CD8-positive, alpha-beta memory T cell (primary cell): Measurements from ENCODE around the gene ALG10B. TPM values are rescaled to one million over a fixed set of nuclear protein-coding genes. Genes with fewer than 3 reads are reported as not detected.
"Not testable (repeated sequence)": the region's sequence is repeated elsewhere in the genome, so short reads cannot be mapped to it uniquely, and the experiment has no call there.

ENCODE experiments used
- CTCF ChIA-PET: fragments of 350-600 bp; sonication (Branson Sonifier 250); formaldehyde crosslinking; loops from one replicate; lab custom pipeline; 2021; ENCODE audit warnings: antibody characterized with exemption; lab: Charles Lee
- POLR2A ChIA-PET: fragments of 350-600 bp; sonication (Branson Sonifier 250); formaldehyde crosslinking; loops from one replicate; lab custom pipeline; 2021; ENCODE audit warnings: antibody characterized with exemption; lab: Charles Lee
- DNase-seq, 5 donors: peaks; one replicate each; pipeline versions ENCODE4 v3.0.0 to v3.0.0-alpha.2; 2020 to 2022; ENCODE audit warnings: mixed read lengths in 1 of 5
- H3K27ac ChIP-seq: one replicate; pipeline ENCODE4 v1.7.0; 2013; ENCODE audit warnings: low read depth, mild to moderate bottlenecking, low read length, moderate library complexity
- H3K27me3 ChIP-seq: 2 replicates; pipeline ENCODE4 v1.7.0; 2013; ENCODE audit warnings: low read length, mild to moderate bottlenecking; ENCODE audit not compliant: insufficient read depth, poor library complexity, severe bottlenecking
- H3K36me3 ChIP-seq: 2 replicates; pipeline ENCODE4 v1.7.0; 2013; ENCODE audit warnings: mild to moderate bottlenecking, low read length, moderate library complexity; ENCODE audit not compliant: insufficient read depth
- H3K4me1 ChIP-seq: 2 replicates; pipeline ENCODE4 v1.7.0; 2013; ENCODE audit warnings: mild to moderate bottlenecking, low read length, moderate library complexity; ENCODE audit not compliant: insufficient read depth
- H3K4me3 ChIP-seq: 2 replicates; pipeline ENCODE4 v1.7.0; 2013; ENCODE audit warnings: mild to moderate bottlenecking, low read length
- H3K9me3 ChIP-seq: 2 replicates; pipeline ENCODE4 v1.7.0; 2013; ENCODE audit warnings: mild to moderate bottlenecking, low read length
- H3K27ac Mint-ChIP-seq, 8 donors: one replicate each; pipeline ENCODE4 v1.8.0; 2020 to 2021; ENCODE audit warnings: mixed read lengths in 8 of 8, mild to moderate bottlenecking in 6 of 8, inconsistent platforms in 3 of 8, moderate library complexity in 3 of 8
- H3K27me3 Mint-ChIP-seq, 2 donors: one replicate each; pipeline ENCODE4 v1.8.0; 2020 to 2021; ENCODE audit warnings: mixed read lengths in 2 of 2, mild to moderate bottlenecking in 1 of 2, moderate library complexity in 1 of 2
- H3K36me3 Mint-ChIP-seq, 3 donors: one replicate each; pipeline ENCODE4 v1.8.0; 2020 to 2021; ENCODE audit warnings: mixed read lengths in 3 of 3, inconsistent platforms in 1 of 3, mild to moderate bottlenecking in 1 of 3
- H3K4me1 Mint-ChIP-seq, 3 donors: one replicate each; pipeline ENCODE4 v1.8.0; 2020 to 2021; ENCODE audit warnings: mixed read lengths in 3 of 3, inconsistent platforms in 1 of 3, mild to moderate bottlenecking in 1 of 3
- H3K4me3 Mint-ChIP-seq, 7 donors: one replicate each; pipeline ENCODE4 v1.8.0; 2020 to 2021; ENCODE audit warnings: mixed read lengths in 7 of 7, mild to moderate bottlenecking in 6 of 7, moderate library complexity in 4 of 7, inconsistent platforms in 2 of 7
- H3K9me3 Mint-ChIP-seq, 5 donors: one replicate each; pipeline ENCODE4 v1.8.0; 2020 to 2022; ENCODE audit warnings: mixed read lengths in 5 of 5, mild to moderate bottlenecking in 3 of 5, moderate library complexity in 2 of 5, inconsistent platforms in 1 of 5
- polyA plus RNA-seq: library from polyadenylated mRNA; unstranded; fragments of 300-500 nt; fragmentation: Illumina TruSeq; gene quantifications from one replicate; pipeline ENCODE4 v1.2.3, GENCODE V29; 2021
- total RNA-seq, 2 experiments: library from RNA; stranded (reverse); gene quantifications; one replicate each; pipeline ENCODE4 v1.2.3, GENCODE V29; 2021

The ALG10B gene
- total and polyA plus RNA-seq, 3 experiments from 2014 or later = 1.0 to 10.1 (median 9.1) TPM

- H3K36me3 ChIP-seq, H3K27me3 ChIP-seq, H3K4me1 Mint-ChIP-seq, H3K4me3 Mint-ChIP-seq, H3K4me1 ChIP-seq, H3K4me3 ChIP-seq, H3K27me3 Mint-ChIP-seq, H3K9me3 ChIP-seq, H3K27ac ChIP-seq, H3K36me3 Mint-ChIP-seq, H3K27ac Mint-ChIP-seq, DNase-seq, CTCF ChIA-PET, H3K9me3 Mint-ChIP-seq, POLR2A ChIA-PET: not testable (repeated sequence)
Measured at GRCh38 chr12:38343256-38343655, 26.7 kb downstream of the ALG10B start.

- H3K4me3 Mint-ChIP-seq, H3K27me3 Mint-ChIP-seq, H3K9me3 Mint-ChIP-seq, POLR2A ChIA-PET, H3K4me1 Mint-ChIP-seq, H3K4me3 ChIP-seq, H3K9me3 ChIP-seq, H3K27ac Mint-ChIP-seq, CTCF ChIA-PET, H3K27me3 ChIP-seq, H3K36me3 Mint-ChIP-seq, H3K4me1 ChIP-seq, H3K27ac ChIP-seq, DNase-seq, H3K36me3 ChIP-seq: not testable (repeated sequence)
Measured at GRCh38 chr12:38343916-38344315, 27.3 kb downstream of the ALG10B start.

- Histone ChIP-seq H3K4me3 (no peak overlapping the region), H3K27me3 (no peaks in the 10 kb centered on the region), H3K4me1 (no peaks in the 10 kb centered on the region), H3K27ac (no peak overlapping the region), H3K36me3 (no peaks in the 10 kb centered on the region), H3K9me3 (no peaks in the 10 kb centered on the region)
- DNase-seq = no peak
- H3K36me3 Mint-ChIP-seq = peaks cover 0 to 5% (median 0%) of the 10 kb centered on the region in 3 donors
- ChIA-PET POLR2A (no interaction called here), CTCF (no interaction called here)
- peak overlapping the region in 5 of 8 donors; percentile 1 to 79 (median 17) for H3K27ac Mint-ChIP-seq
- H3K27me3 Mint-ChIP-seq = peaks cover 0 to 8% of the 10 kb centered on the region in 2 donors
- peaks cover 9 to 14% (median 11%) of the 10 kb centered on the region in 3 donors for H3K4me1 Mint-ChIP-seq
- H3K4me3 Mint-ChIP-seq = peak overlapping the region in 5 of 7 donors; percentile 12 to 51 (median 21)
- H3K9me3 Mint-ChIP-seq = peaks cover 0 to 12% (median 3%) of the 10 kb centered on the region in 5 donors
Measured at GRCh38 chr12:38350342-38351174, 34.0 kb downstream of the ALG10B start.

DNA sequence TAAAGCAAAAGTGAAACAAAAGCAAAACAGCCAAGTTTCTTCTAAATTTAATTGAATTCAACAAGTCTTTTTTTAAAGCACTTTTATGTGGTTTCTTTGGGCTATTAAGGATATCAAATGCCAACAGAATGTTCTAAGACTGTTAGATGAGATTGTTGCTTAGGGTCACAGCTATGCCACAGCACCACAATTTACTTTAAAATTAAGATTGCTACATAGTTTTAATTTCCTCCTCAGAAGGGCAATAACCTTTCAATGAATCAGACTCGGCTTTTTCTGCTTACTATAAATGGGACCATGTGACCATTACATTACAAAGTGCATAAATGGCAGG is 34.6 kb downstream of the ALG10B start:
- H3K9me3 ChIP-seq, POLR2A ChIA-PET, H3K27me3 ChIP-seq, H3K4me1 ChIP-seq, H3K27ac ChIP-seq, H3K36me3 ChIP-seq, CTCF ChIA-PET, H3K36me3 Mint-ChIP-seq, DNase-seq, H3K4me3 ChIP-seq, H3K27me3 Mint-ChIP-seq: not testable (repeated sequence)
- Mint-ChIP-seq H3K9me3 (peaks cover 0 to 12% (median 3%) of the 10 kb centered on the region in 5 donors), H3K4me3 (peak overlapping the region in 5 of 7 donors; percentile 12 to 51 (median 21)), H3K4me1 (peaks cover 9 to 14% (median 11%) of the 10 kb centered on the region in 3 donors), H3K27ac (peak overlapping the region in 5 of 8 donors; percentile 28 to 62 (median 34))

DNA sequence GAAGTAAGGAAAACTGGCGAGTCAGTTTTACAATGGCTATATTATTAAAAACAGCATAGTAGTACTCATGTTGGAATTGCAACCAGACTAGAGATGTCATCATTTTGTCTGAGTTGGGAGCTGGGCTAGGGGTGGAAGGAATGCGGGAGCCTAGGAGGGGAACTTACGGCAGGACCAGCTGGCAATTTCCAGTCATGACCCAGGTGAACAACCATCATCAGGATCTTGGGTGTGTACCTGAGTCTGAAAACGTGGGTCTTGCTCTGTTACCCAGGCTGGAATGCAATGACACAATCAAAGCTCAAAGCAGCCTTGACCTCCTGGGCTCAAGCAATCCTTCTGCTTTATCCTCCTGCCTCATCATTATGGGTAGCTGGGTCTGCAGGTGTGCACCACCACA is 50.9 kb downstream of the ALG10B start:
- CTCF ChIA-PET = no interaction called here
- no peaks in the 10 kb centered on the region for H3K9me3 ChIP-seq

DNA sequence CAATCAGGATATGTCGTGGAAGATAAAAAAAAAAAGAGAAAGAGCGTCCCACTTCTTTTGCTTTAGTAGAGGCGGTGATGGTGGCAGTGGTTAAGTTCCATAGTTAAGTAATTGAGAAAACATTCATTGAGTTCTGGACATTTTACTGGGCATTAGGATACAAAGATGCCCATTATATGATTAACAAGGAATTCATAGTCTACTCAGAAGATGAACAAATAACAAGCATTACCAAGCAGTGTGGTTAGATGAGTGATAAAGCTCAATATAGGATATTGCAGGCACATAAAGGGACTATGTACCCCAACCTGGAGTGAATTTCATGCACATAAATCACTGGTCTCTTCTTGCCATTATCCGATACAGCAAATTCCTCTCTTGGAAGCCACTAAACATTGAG is 53.7 kb downstream of the ALG10B start:
- ChIA-PET CTCF (no interaction called here), POLR2A (no interaction called here)
- Mint-ChIP-seq H3K27ac (no peak overlapping the region), H3K27me3 (peaks cover 0 to 2% of the 10 kb centered on the region in 2 donors), H3K9me3 (peaks cover 0 to 5% (median 0%) of the 10 kb centered on the region in 5 donors), H3K36me3 (no peaks in the 10 kb centered on the region), H3K4me3 (no peak overlapping the region), H3K4me1 (no peaks in the 10 kb centered on the region)
- no peaks in the 10 kb centered on the region for H3K9me3 ChIP-seq
- no peaks in the 10 kb centered on the region for H3K27me3 ChIP-seq
- H3K4me1 ChIP-seq = no peaks in the 10 kb centered on the region
- no peak overlapping the region for H3K27ac ChIP-seq
- H3K36me3 ChIP-seq = no peaks in the 10 kb centered on the region
- no peak for DNase-seq
- H3K4me3 ChIP-seq = no peak overlapping the region

More for the DNA sequence above, 50.9 kb downstream of the ALG10B start:
- peaks cover 0 to 4% of the 10 kb centered on the region in 2 donors for H3K27me3 Mint-ChIP-seq
- Histone ChIP-seq H3K27ac (no peak overlapping the region), H3K27me3 (no peaks in the 10 kb centered on the region), H3K4me3 (no peak overlapping the region), H3K4me1 (no peaks in the 10 kb centered on the region), H3K36me3 (no peaks in the 10 kb centered on the region)
- H3K4me1 Mint-ChIP-seq = no peaks in the 10 kb centered on the region
- POLR2A ChIA-PET = no interaction called here
- H3K9me3 Mint-ChIP-seq = peaks cover 0 to 5% (median 0%) of the 10 kb centered on the region in 5 donors
- H3K36me3 Mint-ChIP-seq = no peaks in the 10 kb centered on the region
- no peak for DNase-seq
- no peak overlapping the region for H3K4me3 Mint-ChIP-seq
- no peak overlapping the region for H3K27ac Mint-ChIP-seq

DNA sequence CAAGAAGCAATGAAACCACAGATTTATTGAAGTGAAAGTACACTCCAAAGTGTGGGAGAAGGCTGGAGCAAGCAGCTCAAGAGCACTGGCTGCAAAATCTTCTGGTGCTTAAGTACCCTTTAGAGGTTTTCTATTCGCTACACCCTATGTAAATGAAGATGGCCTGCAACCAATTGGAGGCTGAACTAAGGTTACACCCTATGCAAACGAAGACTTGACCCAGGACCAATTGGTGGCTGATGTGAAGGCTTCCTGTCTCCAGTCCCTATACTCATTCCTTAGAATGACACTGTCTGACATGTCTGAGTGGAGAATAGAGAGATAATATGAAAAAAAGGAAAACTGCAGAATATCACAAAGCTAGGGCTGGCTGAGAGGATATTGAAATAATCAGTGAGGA is 57.2 kb downstream of the ALG10B start:
- no peaks in the 10 kb centered on the region for H3K4me1 Mint-ChIP-seq
- H3K4me1 ChIP-seq = no peaks in the 10 kb centered on the region
- no peak overlapping the region for H3K4me3 Mint-ChIP-seq
- H3K27ac ChIP-seq = no peak overlapping the region
- no peak overlapping the region for H3K4me3 ChIP-seq
- H3K36me3 Mint-ChIP-seq = no peaks in the 10 kb centered on the region
- H3K9me3 ChIP-seq = no peaks in the 10 kb centered on the region
- no peaks in the 10 kb centered on the region for H3K36me3 ChIP-seq
- H3K9me3 Mint-ChIP-seq = peaks cover 0 to 2% (median 0%) of the 10 kb centered on the region in 5 donors
- H3K27ac Mint-ChIP-seq = no peak overlapping the region
- no peaks in the 10 kb centered on the region for H3K27me3 ChIP-seq
- peaks cover 0 to 2% of the 10 kb centered on the region in 2 donors for H3K27me3 Mint-ChIP-seq
- no peak for DNase-seq
- ChIA-PET CTCF (no interaction called here), POLR2A (no interaction called here)

- no peak for DNase-seq
- no peaks in the 10 kb centered on the region for H3K4me1 ChIP-seq
- no peaks in the 10 kb centered on the region for H3K36me3 Mint-ChIP-seq
- no peaks in the 10 kb centered on the region for H3K4me1 Mint-ChIP-seq
- no peaks in the 10 kb centered on the region for H3K9me3 ChIP-seq
- no peaks in the 10 kb centered on the region for H3K27me3 Mint-ChIP-seq
- ChIA-PET CTCF (no interaction called here), POLR2A (no interaction called here)
- no peak overlapping the region for H3K4me3 Mint-ChIP-seq
- no peaks in the 10 kb centered on the region for H3K27me3 ChIP-seq
- peaks cover 0 to 5% (median 0%) of the 10 kb centered on the region in 5 donors for H3K9me3 Mint-ChIP-seq
- no peak overlapping the region for H3K4me3 ChIP-seq
- no peaks in the 10 kb centered on the region for H3K36me3 ChIP-seq
- H3K27ac ChIP-seq = no peak overlapping the region
- H3K27ac Mint-ChIP-seq = no peak overlapping the region
Measured at GRCh38 chr12:38374751-38375150, 58.2 kb downstream of the ALG10B start.
